Activated B cell treated with CpG ODN at 0.5 μM for 24 hours (primary cell): ENCODE data around the gene TBC1D22A. TPM values are rescaled to one million over a fixed set of nuclear protein-coding genes. Genes with fewer than 3 reads are reported as not detected.

Experiments
- ATAC-seq: fragments of 200-7000 bp; cut with Tn5 transposase; one replicate; pipeline ENCODE4 v1.10.0; 2021; ENCODE audit warnings: low read depth, mild to moderate bottlenecking, moderate library complexity
- CTCF ChIA-PET: fragments of 350-600 bp; sonication (Branson Sonifier 250); formaldehyde crosslinking; loops from one replicate; lab custom pipeline; 2021; ENCODE audit warnings: antibody characterized with exemption; lab: Charles Lee
- POLR2A ChIA-PET: fragments of 350-600 bp; sonication (Branson Sonifier 250); formaldehyde crosslinking; loops from one replicate; lab custom pipeline; 2021; ENCODE audit warnings: antibody characterized with exemption; lab: Charles Lee
- DNase-seq: peaks from one replicate; pipeline ENCODE4 v3.0.0; 2022
- H3K27ac Mint-ChIP-seq: one replicate; pipeline ENCODE4 v1.8.0; 2020; ENCODE audit warnings: mixed read lengths
- H3K27me3 Mint-ChIP-seq: one replicate; pipeline ENCODE4 v1.8.0; 2021; ENCODE audit warnings: mixed read lengths
- H3K36me3 Mint-ChIP-seq: one replicate; pipeline ENCODE4 v1.8.0; 2021; ENCODE audit warnings: low read depth, mixed read lengths
- H3K4me1 Mint-ChIP-seq: one replicate; pipeline ENCODE4 v1.8.0; 2021; ENCODE audit warnings: mixed read lengths
- H3K4me3 Mint-ChIP-seq: one replicate; pipeline ENCODE4 v1.8.0; 2020; ENCODE audit warnings: mild to moderate bottlenecking, mixed read lengths
- H3K9me3 Mint-ChIP-seq: one replicate; pipeline ENCODE4 v1.8.0; 2020; ENCODE audit warnings: mixed read lengths
- intact Hi-C: fragments of 100-400 bp; cut with micrococcal nuclease; formaldehyde crosslinking; loops from one replicate; pipeline ENCODE4 v1.15.1; 2024
- total RNA-seq: library from RNA; stranded (reverse); gene quantifications from 2 replicates; pipeline ENCODE4 v1.2.3, GENCODE V29; 2022
- TF ChIP-seq, protein P1 (sequence below): fragments of 200-600 bp; IDR thresholded peaks from one replicate; pipeline ENCODE4 v1.8.0; 2022; ENCODE audit warnings: antibody characterized with exemption, mild to moderate bottlenecking

The TBC1D22A gene
- total RNA-seq, 1 donor from 2014 or later: 85.9 TPM

DNA sequence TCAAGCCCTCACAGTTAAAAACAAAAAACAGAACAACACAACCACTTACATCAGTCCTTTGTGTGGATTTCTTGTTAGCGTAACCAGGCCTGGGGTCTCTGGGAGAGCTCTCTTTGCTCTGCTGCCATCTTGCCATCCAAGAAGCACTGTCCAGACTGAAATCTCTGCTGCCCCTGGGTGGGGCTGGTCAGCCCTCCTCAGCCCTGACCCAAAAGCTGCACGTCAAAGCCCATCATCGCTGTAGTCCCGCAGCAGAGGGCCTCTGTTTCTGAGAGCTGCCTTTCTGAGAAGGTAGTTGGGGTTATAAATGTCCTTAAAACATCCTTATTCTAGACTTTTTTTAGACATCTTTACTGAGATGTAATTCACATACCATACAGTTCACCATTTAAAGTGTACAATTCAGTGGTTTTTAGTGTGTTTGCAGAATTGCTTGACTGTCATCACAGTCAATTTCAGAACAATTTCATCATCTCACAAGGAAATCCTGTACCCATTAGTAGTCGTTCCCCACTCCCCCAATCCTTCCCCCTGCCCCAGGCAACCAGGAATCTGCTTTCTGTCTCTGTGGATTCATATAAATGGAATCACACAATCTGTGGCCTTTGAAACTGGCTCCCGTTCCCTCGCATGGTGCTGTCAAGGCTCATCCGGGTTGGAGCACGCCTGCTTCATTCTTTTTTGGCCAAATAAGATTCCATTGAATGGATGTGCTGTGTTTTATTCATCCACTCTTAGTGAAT is 94.9 kb downstream of the TBC1D22A start:
- POLR2A ChIA-PET: no interaction called here

DNA sequence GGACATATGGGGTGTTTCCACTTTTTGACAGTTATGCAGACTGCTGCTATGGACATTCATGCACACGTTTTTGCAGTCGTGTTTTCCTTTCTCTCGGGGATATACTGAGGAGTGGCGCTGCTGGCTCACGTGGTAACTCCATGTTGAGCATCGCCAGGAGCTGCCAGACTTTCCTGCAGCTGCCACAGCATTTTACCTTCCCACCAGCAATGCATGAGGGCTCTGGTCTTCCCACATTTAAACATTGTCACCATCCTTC is 95.4 kb downstream of the TBC1D22A start:
- no peak for DNase-seq
- Mint-ChIP-seq H3K4me1 (peaks cover 34% of the 10 kb centered on the region), H3K27me3 (no peaks in the 10 kb centered on the region), H3K4me3 (no peak overlapping the region), H3K9me3 (no peaks in the 10 kb centered on the region), H3K36me3 (peaks cover 40% of the 10 kb centered on the region), H3K27ac (no peak overlapping the region)
- POLR2A ChIA-PET: interaction anchor here (0.6 to 1.0 kb wide), 2 partner anchors 9 to 98 kb away, joined by 3 read pairs; no protein-coding TSS in a partner anchor
- CTCF ChIA-PET: no interaction called here
- TF ChIP-seq, protein P1, sequence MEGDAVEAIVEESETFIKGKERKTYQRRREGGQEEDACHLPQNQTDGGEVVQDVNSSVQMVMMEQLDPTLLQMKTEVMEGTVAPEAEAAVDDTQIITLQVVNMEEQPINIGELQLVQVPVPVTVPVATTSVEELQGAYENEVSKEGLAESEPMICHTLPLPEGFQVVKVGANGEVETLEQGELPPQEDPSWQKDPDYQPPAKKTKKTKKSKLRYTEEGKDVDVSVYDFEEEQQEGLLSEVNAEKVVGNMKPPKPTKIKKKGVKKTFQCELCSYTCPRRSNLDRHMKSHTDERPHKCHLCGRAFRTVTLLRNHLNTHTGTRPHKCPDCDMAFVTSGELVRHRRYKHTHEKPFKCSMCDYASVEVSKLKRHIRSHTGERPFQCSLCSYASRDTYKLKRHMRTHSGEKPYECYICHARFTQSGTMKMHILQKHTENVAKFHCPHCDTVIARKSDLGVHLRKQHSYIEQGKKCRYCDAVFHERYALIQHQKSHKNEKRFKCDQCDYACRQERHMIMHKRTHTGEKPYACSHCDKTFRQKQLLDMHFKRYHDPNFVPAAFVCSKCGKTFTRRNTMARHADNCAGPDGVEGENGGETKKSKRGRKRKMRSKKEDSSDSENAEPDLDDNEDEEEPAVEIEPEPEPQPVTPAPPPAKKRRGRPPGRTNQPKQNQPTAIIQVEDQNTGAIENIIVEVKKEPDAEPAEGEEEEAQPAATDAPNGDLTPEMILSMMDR: no peak
- ATAC-seq: no peak
- intact Hi-C loops: no loop called here

More for the DNA sequence above, 94.9 kb downstream of the TBC1D22A start:
- H3K27ac Mint-ChIP-seq: no peak overlapping the region
- H3K36me3 Mint-ChIP-seq: peaks cover 45% of the 10 kb centered on the region
- intact Hi-C loops: no loop called here
- H3K4me3 Mint-ChIP-seq: no peak overlapping the region
- TF ChIP-seq, protein P1: no peak
- CTCF ChIA-PET: no interaction called here
- DNase-seq (no peak), ATAC-seq (no peak)
- no peaks in the 10 kb centered on the region for H3K9me3 Mint-ChIP-seq
- no peaks in the 10 kb centered on the region for H3K27me3 Mint-ChIP-seq
- peaks cover 29% of the 10 kb centered on the region for H3K4me1 Mint-ChIP-seq

DNA sequence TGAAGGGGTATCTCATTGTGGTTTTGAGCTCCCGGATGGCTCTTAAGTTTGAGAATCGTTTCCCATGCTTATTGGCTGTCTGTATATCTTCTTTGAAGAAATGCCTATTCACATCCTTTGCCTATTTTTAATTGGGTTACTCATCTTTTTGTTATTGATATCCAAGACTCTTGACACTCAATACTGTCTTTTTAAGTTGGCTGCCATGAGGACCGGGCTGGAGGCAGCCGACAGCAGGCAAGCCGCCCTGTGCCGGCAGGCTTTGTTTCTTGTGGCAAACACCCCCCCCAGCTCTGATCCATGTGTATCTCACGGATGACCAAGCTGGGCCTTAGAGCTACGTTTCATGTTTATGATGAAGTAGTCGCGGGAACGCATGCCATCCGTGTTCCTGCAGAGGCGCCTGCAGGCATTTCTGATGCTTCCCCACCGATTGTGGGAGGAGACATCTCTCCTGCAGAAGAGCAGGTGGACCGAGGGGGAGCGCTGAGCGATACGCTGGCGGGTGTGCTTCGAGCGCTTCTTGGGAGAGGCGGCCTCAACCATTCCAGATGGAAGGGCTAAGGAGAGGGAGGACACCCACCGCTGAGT is 95.8 kb downstream of the TBC1D22A start:
- ATAC-seq (no peak), DNase-seq (no peak)
- intact Hi-C loops: no loop called here
- H3K4me3 Mint-ChIP-seq: no peak overlapping the region
- no peak overlapping the region for H3K27ac Mint-ChIP-seq
- H3K9me3 Mint-ChIP-seq: no peaks in the 10 kb centered on the region
- TF ChIP-seq, protein P1: no peak
- H3K36me3 Mint-ChIP-seq: peaks cover 36% of the 10 kb centered on the region
- peaks cover 38% of the 10 kb centered on the region for H3K4me1 Mint-ChIP-seq
- CTCF ChIA-PET: no interaction called here
- H3K27me3 Mint-ChIP-seq: no peaks in the 10 kb centered on the region
- POLR2A ChIA-PET: interaction anchor here (0.6 to 1.0 kb wide), 2 partner anchors 8 to 98 kb away, joined by 3 read pairs; no protein-coding TSS in a partner anchor

DNA sequence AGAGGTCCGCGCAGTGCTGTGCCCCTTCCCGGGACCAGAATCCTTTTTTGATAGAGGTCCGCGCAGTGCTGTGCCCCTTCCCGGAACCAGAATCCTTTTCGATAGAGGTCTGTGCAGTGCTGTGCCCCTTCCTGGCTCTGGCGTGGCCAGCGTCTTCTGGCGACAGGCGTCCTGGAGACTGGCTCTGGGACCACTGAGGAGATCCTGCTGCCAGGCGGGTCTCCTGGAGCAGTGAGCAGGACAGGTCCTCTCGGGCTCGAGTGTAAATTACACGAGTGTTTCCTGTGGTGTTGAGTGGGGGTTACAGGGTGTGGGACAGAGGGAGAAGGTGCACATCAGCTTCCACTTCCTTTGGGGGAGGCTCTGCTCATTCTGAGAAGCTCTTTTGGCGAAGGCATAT is 98.1 kb downstream of the TBC1D22A start:
- intact Hi-C loops: no loop called here
- H3K27ac Mint-ChIP-seq: no peak overlapping the region

More for the DNA sequence above, 98.1 kb downstream of the TBC1D22A start:
- H3K27me3 Mint-ChIP-seq: no peaks in the 10 kb centered on the region
- CTCF ChIA-PET: no interaction called here
- H3K4me3 Mint-ChIP-seq: no peak overlapping the region
- peaks cover 33% of the 10 kb centered on the region for H3K36me3 Mint-ChIP-seq
- H3K9me3 Mint-ChIP-seq: no peaks in the 10 kb centered on the region
- POLR2A ChIA-PET: no interaction called here
- H3K4me1 Mint-ChIP-seq: peaks cover 50% of the 10 kb centered on the region
- TF ChIP-seq, protein P1: no peak
- ATAC-seq: no peak
- DNase-seq: no peak
